ENCODE data around the gene FGF14. TPM values are rescaled to one million over a fixed set of nuclear protein-coding genes. Genes with fewer than 3 reads are reported as not detected.

Gene FGF14
- total and polyA plus RNA-seq, 2 experiments from 2014 or later, result 0.73 TPM; not detected in 1

DNA sequence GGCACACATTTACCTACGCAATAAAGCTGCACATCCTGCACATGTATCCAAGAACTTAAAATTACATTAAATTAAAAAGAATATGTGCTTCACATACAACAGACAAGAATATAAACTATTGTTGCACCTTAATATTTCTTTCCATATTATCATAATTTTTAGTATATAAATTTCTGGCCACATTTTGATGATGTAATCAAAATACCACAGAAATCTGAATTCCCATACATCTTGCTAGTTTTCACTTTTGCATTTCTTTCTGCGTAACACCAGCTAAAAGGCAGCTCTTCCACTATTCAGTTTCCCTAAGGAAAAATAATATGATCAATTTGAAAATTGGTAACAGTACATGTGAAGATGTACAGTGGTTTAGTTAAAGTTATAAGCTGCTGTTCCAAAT lies 42.6 kb downstream of the FGF14 start:
- WGBS (ENCODE audit: low lambda C conversion rate, missing lambda C conversion rate), result 91% methylated on average over 2 of the region's 2 CpGs
- Histone ChIP-seq H3K27ac (no peak overlapping the region), H3K9me2 (replicated peaks; ENCODE audit: insufficient read depth) (no peaks in the 10 kb centered on the region), H4K20me1 (ENCODE audit: insufficient read depth, poor library complexity, severe bottlenecking) (no peaks in the 10 kb centered on the region), H3K36me3 (replicated peaks; ENCODE audit: insufficient read depth, low read depth) (no peaks in the 10 kb centered on the region), H3K9me3 (ENCODE audit: low read depth) (no peaks in the 10 kb centered on the region), H2AFZ (no peak overlapping the region), H3K27me3 (no peaks in the 10 kb centered on the region), H3K4me3 (no peak overlapping the region), H3K4me1 (ENCODE audit: insufficient read depth) (no peaks in the 10 kb centered on the region), H3K79me2 (no peaks in the 10 kb centered on the region), H3K4me2 (no peak overlapping the region)
- TF ChIP-seq, protein P1, sequence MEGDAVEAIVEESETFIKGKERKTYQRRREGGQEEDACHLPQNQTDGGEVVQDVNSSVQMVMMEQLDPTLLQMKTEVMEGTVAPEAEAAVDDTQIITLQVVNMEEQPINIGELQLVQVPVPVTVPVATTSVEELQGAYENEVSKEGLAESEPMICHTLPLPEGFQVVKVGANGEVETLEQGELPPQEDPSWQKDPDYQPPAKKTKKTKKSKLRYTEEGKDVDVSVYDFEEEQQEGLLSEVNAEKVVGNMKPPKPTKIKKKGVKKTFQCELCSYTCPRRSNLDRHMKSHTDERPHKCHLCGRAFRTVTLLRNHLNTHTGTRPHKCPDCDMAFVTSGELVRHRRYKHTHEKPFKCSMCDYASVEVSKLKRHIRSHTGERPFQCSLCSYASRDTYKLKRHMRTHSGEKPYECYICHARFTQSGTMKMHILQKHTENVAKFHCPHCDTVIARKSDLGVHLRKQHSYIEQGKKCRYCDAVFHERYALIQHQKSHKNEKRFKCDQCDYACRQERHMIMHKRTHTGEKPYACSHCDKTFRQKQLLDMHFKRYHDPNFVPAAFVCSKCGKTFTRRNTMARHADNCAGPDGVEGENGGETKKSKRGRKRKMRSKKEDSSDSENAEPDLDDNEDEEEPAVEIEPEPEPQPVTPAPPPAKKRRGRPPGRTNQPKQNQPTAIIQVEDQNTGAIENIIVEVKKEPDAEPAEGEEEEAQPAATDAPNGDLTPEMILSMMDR (IDR thresholded peaks at IDR 0.05; ENCODE audit: poor library complexity), result no peak
- no peak for TF ChIP-seq EZH2phosphoT487 (IDR thresholded peaks at IDR 0.05; ENCODE audit: low read depth, severe bottlenecking, unreplicated experiment)
- no peak for TF ChIP-seq EZH2 (IDR thresholded peaks at IDR 0.05; ENCODE audit: borderline replicate concordance)
- no peak for DNase-seq (ENCODE audit: low spot score)

DNA sequence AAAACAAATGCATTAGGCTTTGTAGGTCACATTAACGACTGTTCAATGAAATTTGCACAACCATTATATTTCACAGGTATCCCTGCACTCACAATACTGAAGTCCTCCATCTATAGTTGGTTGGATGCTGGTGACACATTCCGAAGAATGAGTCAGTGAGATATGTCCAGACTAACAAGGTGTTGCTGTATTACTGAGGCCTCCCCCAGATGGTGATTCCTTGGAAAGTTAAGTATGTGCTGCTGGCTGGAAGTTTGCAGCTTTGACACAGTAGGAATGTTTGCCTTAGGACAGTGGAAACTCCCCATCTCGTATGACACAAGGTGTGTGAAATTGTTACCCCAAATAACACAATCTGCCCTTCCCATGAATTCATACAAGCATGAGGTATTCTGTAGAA lies 46.6 kb downstream of the FGF14 start:
- H3K36me3 ChIP-seq (replicated peaks; ENCODE audit: insufficient read depth, low read depth), result no peaks in the 10 kb centered on the region
- 80% methylated on average over 3 of the region's 3 CpGs for WGBS (ENCODE audit: low lambda C conversion rate, missing lambda C conversion rate)
- H4K20me1 ChIP-seq (ENCODE audit: insufficient read depth, poor library complexity, severe bottlenecking), result no peaks in the 10 kb centered on the region
- no peak overlapping the region for H3K4me2 ChIP-seq
- no peak overlapping the region for H3K4me3 ChIP-seq
- no peak overlapping the region for H3K27ac ChIP-seq
- no peak for DNase-seq (ENCODE audit: low spot score)
- no peaks in the 10 kb centered on the region for H3K9me3 ChIP-seq (ENCODE audit: low read depth)
- TF ChIP-seq EZH2phosphoT487 (IDR thresholded peaks at IDR 0.05; ENCODE audit: low read depth, severe bottlenecking, unreplicated experiment), result no peak
- TF ChIP-seq, protein P1 (IDR thresholded peaks at IDR 0.05; ENCODE audit: poor library complexity), result no peak
- TF ChIP-seq EZH2 (IDR thresholded peaks at IDR 0.05; ENCODE audit: borderline replicate concordance), result no peak
- H3K9me2 ChIP-seq (replicated peaks; ENCODE audit: insufficient read depth), result no peaks in the 10 kb centered on the region
- no peaks in the 10 kb centered on the region for H3K4me1 ChIP-seq (ENCODE audit: insufficient read depth)
- H3K27me3 ChIP-seq, result no peaks in the 10 kb centered on the region
- no peaks in the 10 kb centered on the region for H3K79me2 ChIP-seq
- no peak overlapping the region for H2AFZ ChIP-seq

DNA sequence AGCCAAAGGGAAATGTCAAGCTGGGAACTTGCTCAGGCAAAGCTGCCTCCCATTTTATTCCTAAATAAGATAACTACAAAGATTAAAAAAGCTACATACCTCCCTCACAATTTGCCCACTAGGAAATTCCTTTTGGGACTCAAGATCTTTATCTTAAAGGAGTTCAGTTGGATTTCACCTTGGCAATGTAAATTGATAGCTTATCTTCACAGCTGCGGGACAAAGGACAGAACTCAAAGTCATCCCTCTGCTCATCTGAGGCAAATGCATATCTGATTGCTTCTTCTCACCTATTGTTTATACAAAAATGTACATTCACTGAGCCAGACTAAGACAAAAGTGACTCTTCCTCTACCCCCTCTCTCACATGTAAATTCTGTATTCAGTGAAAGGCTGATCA lies 47.8 kb downstream of the FGF14 start:
- Histone ChIP-seq H3K4me3 (no peak overlapping the region), H3K9me3 (ENCODE audit: low read depth) (no peaks in the 10 kb centered on the region), H3K36me3 (replicated peaks; ENCODE audit: insufficient read depth, low read depth) (no peaks in the 10 kb centered on the region), H2AFZ (no peak overlapping the region), H3K4me2 (no peak overlapping the region), H4K20me1 (ENCODE audit: insufficient read depth, poor library complexity, severe bottlenecking) (no peaks in the 10 kb centered on the region), H3K4me1 (ENCODE audit: insufficient read depth) (no peaks in the 10 kb centered on the region), H3K27ac (no peak overlapping the region), H3K9me2 (replicated peaks; ENCODE audit: insufficient read depth) (no peaks in the 10 kb centered on the region), H3K27me3 (no peaks in the 10 kb centered on the region), H3K79me2 (no peaks in the 10 kb centered on the region)
- TF ChIP-seq EZH2 (IDR thresholded peaks at IDR 0.05; ENCODE audit: borderline replicate concordance) (no peak), EZH2phosphoT487 (IDR thresholded peaks at IDR 0.05; ENCODE audit: low read depth, severe bottlenecking, unreplicated experiment) (no peak)
- TF ChIP-seq, protein P1 (IDR thresholded peaks at IDR 0.05; ENCODE audit: poor library complexity), result no peak
- 46% methylated on average over 1 of the region's 1 CpG for WGBS (ENCODE audit: low lambda C conversion rate, missing lambda C conversion rate)
- no peak for DNase-seq (ENCODE audit: low spot score)

DNA sequence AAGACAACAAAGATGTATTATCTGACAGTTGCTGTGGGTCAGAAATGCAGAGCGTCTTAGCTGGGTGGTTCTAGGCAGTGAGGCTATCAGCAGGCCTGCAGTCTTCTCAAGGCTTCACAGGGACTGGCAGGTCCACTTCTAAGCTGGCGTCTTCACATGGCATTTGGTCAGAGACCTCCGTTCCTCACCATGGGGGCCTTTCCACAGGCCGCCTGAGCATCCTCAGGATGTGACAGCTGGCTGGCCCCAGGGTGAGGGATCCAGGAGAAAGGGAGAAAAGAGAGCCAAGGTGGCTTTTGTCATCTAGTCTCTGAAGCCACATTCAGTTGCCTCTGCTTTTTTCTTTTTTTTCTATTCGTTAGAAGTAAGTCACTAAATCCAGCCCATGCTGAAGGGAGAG lies 50.3 kb downstream of the FGF14 start:
- Histone ChIP-seq H4K20me1 (ENCODE audit: insufficient read depth, poor library complexity, severe bottlenecking) (no peaks in the 10 kb centered on the region), H3K27ac (no peak overlapping the region), H3K27me3 (no peaks in the 10 kb centered on the region), H3K79me2 (no peaks in the 10 kb centered on the region), H2AFZ (no peak overlapping the region), H3K4me3 (no peak overlapping the region), H3K4me2 (no peak overlapping the region), H3K9me2 (replicated peaks; ENCODE audit: insufficient read depth) (no peaks in the 10 kb centered on the region), H3K9me3 (ENCODE audit: low read depth) (no peaks in the 10 kb centered on the region), H3K4me1 (ENCODE audit: insufficient read depth) (no peaks in the 10 kb centered on the region), H3K36me3 (replicated peaks; ENCODE audit: insufficient read depth, low read depth) (no peaks in the 10 kb centered on the region)
- 88% methylated on average over 5 of the region's 5 CpGs for WGBS (ENCODE audit: low lambda C conversion rate, missing lambda C conversion rate)
- no peak for DNase-seq (ENCODE audit: low spot score)
- TF ChIP-seq EZH2 (IDR thresholded peaks at IDR 0.05; ENCODE audit: borderline replicate concordance) (no peak), EZH2phosphoT487 (IDR thresholded peaks at IDR 0.05; ENCODE audit: low read depth, severe bottlenecking, unreplicated experiment) (no peak)
- TF ChIP-seq, protein P1 (IDR thresholded peaks at IDR 0.05; ENCODE audit: poor library complexity), result no peak
